Kidney tubule cell (primary cell): Measurements from ENCODE around the gene RBM5.

Experiments
- DNase-seq: peaks from one replicate; pipeline ENCODE4 v3.0.0-alpha.2; 2018; ENCODE audit warnings: low spot score

RBM5 gene

GRCh38 chr3:50121072-50122032, 32.6 kb downstream of the RBM5 start:
- DNase-seq, result peak; percentile 83

DNA sequence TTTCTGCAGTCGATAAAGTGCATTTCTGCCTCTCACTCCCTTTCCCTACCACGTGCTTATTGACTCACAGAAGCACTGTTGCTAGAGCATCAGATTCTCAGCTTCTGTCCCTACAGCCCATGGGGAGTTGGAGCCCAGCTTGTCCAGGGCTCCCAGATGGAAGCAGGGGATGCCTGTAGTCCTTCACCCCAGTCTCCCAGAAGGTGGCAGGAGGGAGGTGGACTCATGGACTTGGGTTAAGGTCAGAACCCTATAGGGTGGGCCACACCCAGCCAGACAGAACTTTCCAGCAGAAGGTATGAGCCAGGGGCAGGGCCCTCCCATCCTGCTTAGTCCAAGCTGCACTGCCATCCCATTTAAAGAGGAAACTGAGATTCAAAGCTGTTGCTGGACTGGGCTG, 33.4 kb downstream of the RBM5 start:
- DNase-seq, result no peak

- no peak for DNase-seq
Measured at GRCh38 chr3:50122661-50123391, 34.1 kb downstream of the RBM5 start.

- DNase-seq, result no peak
Measured at GRCh38 chr3:50123394-50124051, 34.8 kb downstream of the RBM5 start.

GRCh38 chr3:50124052-50124799, 35.5 kb downstream of the RBM5 start:
- no peak for DNase-seq

DNA sequence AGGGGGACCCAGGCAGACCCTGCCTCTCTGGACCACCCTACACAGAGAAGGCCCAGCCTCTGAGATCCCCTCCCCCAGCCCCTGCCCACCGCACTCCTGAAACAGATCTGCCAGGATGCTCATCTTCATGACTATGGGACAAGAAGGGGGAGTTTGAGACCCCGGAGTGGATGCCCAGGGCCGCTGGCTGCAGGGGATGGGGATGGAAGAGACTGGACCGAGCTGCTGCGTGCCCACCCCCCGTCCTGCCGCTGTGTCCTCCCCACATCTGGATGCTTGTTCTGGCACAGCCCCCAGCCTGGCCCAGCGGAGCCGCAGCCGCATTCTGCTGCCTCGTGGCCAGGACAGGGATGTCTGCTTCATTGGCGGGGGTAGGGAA, 36.1 kb downstream of the RBM5 start:
- no peak for DNase-seq

- no peak for DNase-seq
Measured at GRCh38 chr3:50125541-50126286, 37.0 kb downstream of the RBM5 start.

GRCh38 chr3:50126287-50127211, 37.8 kb downstream of the RBM5 start:
- peak; percentile 50 for DNase-seq

DNA sequence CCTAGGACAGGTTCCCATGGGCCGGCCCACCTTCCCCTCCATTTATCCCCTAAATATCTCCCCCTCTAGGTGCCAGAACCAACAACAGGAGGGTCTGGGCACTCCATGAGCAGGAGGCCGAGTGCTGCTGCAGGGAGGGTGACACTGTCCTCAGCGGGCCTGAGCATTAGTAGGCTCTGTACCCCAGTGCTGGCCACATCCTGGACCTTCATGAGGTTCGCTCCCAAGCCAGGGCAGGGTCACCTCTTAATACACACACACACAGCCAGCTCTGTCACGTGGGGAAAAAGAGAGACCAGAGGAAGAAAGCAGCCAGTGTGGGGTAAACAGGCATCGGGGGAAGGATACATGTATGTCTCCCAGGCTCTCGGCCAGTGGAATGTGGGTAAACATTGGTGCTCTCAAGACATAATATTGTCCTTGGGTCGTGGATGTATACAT, 38.6 kb downstream of the RBM5 start:
- DNase-seq, result no peak

DNA sequence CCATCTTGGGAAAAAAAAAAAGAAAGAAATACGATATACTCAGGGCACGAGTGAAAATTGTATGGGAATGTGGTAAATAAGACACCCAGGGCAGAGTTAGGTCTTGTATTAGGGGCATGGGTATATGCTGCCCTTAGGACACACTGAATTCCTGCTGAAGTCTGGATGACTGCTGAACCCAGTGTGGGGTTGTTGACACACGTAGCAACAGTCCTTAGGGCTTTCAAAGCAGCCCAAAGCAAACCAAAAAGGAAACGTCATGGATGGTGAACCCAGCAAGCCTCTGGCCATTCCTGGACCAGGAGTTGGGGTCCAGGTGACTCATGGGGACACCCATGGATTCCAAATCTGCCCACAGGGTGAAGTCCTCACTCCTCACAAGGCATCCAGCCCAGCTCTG, 39.3 kb downstream of the RBM5 start:
- DNase-seq, result no peak

DNA sequence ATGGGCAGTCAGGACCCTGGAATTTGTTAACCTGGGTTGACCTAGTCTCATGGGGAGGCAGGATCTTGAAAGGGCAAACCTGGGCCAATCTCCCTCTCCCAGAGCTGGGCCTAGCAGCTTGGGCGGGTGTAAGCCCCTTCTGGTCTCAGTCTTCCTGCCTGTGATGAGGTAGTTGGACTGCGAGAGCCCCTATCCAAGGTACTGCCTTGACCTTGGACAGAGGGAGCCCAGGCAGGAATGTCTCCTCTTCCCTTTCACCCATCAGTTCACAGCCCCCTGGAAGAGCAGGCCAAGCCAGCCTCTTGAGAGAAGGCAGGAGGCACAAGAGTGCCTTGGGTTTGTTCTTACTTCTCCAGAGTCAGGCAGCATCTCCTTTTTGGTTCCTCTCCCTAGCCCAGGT, 41.7 kb downstream of the RBM5 start:
- DNase-seq, result no peak

DNA sequence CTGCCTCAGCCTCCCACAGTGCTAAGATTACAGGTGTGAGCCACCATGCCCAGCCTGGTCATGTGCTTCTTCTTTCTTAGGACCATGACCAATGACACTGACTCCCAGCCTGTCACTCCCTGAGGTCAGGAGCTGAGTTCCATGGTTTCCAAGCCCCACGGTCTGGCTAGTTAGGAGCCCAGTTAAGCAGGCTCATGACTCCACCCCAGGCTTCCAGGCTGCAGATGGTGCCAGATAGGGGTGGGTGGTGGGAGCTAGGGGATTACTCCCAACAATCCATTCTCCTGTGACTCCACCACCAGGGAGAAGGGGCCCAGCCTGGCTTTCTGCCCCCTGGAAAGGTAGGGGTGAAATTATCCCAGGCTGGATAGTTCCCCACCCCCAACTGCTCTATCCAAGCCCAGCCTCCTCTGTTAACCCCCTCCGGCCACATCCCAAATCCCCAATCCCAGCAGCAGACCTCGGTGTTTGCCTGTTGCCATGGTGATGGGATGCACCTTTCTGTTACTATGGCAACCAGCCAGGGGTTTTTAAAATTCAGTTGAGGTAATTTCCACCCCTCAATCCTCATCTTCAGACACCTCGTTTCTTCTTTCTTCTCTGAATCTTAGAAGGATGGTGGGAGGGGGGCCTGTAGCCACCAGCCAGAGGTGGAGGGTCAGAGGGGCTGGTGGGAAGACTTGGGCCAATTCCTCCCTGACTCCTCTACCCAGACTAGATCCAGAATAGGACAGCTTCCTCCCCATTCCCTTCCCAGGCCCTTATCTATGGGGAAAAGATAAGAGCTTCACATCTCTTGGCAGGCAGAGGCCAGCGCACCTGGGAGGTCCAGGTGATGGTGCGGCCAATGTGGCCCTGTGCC, 43.9 kb downstream of the RBM5 start:
- no peak for DNase-seq

GRCh38 chr3:50133283-50133615, 44.5 kb downstream of the RBM5 start:
- no peak for DNase-seq

- DNase-seq, result no peak
Measured at GRCh38 chr3:50134367-50134766, 45.6 kb downstream of the RBM5 start.

- no peak for DNase-seq
Measured at GRCh38 chr3:50135964-50136363, 47.2 kb downstream of the RBM5 start.

DNA sequence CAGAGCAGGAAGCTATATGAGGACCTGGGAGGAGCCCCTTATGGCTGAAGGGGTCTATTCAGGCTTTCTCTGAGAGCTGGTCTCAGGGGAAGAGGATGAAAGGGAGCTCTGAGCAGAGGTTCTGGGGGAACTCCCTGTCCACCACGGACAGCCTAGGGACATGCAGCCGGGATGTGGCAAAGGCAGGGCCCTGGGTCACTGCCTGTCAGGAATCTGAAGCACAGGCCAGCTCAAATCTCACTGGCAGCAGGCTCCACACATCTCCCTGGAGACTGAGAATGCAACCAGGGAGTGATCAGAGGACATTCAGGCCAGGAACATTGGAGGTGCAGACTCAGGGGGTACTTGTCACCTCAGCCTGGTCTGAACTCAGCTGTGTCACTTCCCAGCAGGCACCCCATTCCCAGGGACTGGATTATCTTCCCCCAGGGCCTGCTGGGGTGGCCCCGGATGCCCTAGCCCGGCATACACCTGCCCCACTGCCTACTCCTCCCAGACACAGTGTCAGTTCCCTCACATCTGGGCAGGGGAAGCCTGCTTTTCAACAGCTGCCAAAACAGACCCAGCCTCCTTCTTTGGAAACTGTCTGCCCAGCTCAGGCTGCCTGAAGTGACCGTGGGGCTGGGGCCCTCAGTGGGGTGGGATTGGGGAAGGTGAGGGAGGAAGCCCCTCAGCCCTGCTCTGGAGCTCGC, 48.1 kb downstream of the RBM5 start:
- DNase-seq, result peak; percentile 77

GRCh38 chr3:50137531-50137930, 48.8 kb downstream of the RBM5 start:
- no peak for DNase-seq
